DMS53 treated with DMSO at 0.1 percent for 48 hours (cell line): ENCODE results near the gene STAMBP.
"Not testable (repeated sequence)": the region's sequence is repeated elsewhere in the genome, so short reads cannot be mapped to it uniquely, and the experiment has no call there.

ENCODE experiments used
- DNase-seq: peaks from one replicate; lab custom pipeline; 2025; ENCODE audit not compliant: unreplicated experiment; lab: John Stamatoyannopoulos, UW

STAMBP gene

GRCh38 chr2:73828818-73829570, at the start of gene STAMBP:
STAMBP (plus strand) TSS chr2:73828961; CDS start chr2:73830857, 1,896 bp downstream.
- DNase-seq, result peak; percentile 94

- DNase-seq, result peak; percentile 90
These were observed 49.1 kb upstream of the STAMBP start, which contains the start of gene DUSP11 for GRCh38 chr2:73779467-73780236. DUSP11 (minus strand) TSS chr2:73780103; CDS start chr2:73779974, 129 bp downstream.

- no peak for DNase-seq
These were observed 48.6 kb upstream of the STAMBP start for GRCh38 chr2:73780237-73780582.

DNA sequence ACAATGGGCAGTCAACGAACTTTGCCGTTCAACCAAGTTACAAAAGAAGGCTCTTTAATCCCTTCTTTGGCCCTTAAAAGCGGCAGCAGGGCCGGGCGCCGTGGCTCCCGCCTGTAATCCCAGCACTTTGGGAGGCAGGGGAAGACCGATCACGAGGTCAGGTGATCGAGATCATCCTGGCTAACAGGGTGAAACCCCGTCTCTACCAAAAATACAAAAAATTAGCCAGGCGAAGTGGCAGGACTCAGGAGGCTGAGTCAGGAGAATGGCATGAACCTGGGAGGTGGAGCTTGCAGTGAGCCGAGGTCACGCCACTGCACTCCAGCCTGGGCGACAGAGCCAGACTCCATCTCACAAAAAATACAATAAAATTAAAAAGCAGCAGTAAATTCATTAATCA, 45.4 kb upstream of the STAMBP start:
- not testable (repeated sequence) for DNase-seq

- not testable (repeated sequence) for DNase-seq
These were observed 44.9 kb upstream of the STAMBP start, which contains the start of gene C2orf78 for GRCh38 chr2:73783883-73784282. C2orf78 (plus strand) TSS chr2:73784183; CDS start chr2:73784310, 127 bp downstream.

DNA sequence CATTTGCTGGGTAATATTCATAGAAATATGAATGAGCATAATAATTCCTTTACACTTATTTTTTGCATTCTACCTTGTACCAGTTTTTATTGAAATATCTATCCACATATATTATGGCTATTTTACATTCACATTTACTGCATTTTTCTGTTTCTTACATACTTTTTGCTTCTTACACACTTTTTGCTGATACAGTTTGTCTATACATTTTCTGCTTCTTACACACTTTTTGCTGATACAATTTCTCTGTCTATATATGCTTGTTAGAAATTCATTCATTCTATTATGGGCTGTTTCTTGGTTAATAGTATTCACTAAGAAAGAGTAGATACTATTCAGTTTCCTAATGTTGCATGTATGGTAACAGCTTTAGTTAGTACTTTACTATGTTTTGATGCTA, 16.9 kb upstream of the STAMBP start:
- no peak for DNase-seq

GRCh38 chr2:73812635-73813034, 16.1 kb upstream of the STAMBP start:
- no peak for DNase-seq

DNA sequence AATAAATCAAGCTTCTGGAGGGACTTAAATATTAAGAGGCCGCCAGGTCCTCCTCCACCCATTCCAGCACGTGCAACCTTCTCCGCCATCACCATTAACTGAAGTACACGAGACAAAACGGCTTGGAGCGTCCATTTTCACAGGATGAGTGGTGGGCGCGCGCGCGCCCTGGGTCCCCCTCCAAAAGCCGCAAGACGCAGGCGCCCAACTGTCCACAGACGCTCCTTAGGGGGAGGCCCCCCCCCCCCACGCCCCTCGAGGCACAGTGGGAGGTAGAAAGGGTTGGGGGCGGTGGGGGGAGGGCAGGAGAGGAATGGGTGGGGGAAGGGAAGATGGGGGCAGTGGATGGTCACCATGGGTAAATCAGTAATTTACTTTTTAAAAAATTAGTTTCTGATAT, 10.5 kb upstream of the STAMBP start:
- no peak for DNase-seq

GRCh38 chr2:73821227-73821626, 7.5 kb upstream of the STAMBP start:
- no peak for DNase-seq

DNA sequence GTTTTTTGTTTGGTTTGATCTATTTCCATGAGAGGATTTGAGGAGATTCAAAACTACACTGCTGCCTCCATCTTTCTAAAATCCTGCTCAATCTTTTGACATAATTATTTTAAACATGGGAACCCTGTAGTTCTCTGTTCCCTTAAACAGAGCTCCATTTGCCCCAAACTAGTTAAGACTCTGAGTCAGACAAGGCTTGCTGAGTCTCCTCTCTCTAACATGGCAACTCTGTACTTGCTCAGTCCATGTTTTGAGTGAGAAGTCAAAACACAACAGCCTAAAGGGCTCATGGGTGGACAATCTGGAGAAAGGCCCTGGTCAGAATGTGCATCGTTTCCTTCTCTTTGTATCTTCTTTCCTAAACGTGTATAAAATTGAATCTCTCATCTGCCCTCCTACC, 7.1 kb upstream of the STAMBP start:
- DNase-seq, result no peak

- DNase-seq, result no peak
These were observed 6.5 kb upstream of the STAMBP start for GRCh38 chr2:73822276-73822675.

DNA sequence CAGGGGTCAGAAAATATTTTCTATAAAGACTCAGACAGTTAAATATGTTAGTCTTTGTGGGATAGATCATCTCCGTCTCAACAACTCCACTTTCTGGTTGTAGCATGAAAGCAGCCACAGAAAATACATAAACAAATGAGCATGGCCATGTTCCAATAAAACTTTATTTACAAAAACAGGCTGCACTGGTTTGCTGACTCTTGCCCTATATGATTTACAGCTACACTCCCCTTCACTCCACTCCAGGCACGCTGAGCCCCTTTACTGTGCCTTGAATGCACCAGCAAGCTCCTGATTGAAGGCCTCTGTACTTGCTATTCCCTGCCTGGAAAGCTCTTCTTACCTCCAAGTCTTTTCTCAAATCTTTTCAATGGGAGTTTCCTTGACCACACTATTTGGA, 5.8 kb upstream of the STAMBP start:
- no peak for DNase-seq

- DNase-seq, result no peak
These were observed 5.3 kb upstream of the STAMBP start for GRCh38 chr2:73823416-73823815.

- peak; percentile 79 for DNase-seq
These were observed 4.7 kb upstream of the STAMBP start for GRCh38 chr2:73823916-73824523.

- DNase-seq, result no peak
These were observed 3.4 kb upstream of the STAMBP start for GRCh38 chr2:73825408-73825807.

- DNase-seq, result peak; percentile 45
These were observed 1.7 kb upstream of the STAMBP start for GRCh38 chr2:73827018-73827417.

- DNase-seq, result no peak
These were observed 937 bp upstream of the STAMBP start for GRCh38 chr2:73827660-73828388.

GRCh38 chr2:73828389-73828817, 358 bp upstream of the STAMBP start:
- no peak for DNase-seq

- no peak for DNase-seq
These were observed 2.2 kb downstream of the STAMBP start for GRCh38 chr2:73830871-73831401.

DNA sequence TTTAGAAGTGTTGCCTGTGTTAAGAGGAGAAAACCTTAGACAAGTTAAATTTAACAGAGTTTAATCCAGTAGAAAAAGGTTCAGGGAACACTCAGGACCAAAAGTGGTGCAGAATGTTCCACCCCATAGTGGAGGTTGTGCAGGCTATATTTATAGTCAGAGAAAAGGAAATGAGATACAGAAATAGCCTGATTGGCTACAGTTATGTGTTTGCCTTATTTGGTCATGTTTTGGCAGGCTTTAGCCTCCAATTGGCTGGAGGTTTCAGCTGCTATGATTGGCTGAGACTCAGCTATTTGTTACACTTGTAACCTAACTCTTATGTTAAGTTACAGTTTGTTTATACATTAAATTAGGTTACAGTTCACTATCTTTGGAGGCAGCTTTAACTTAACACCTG, 4.2 kb downstream of the STAMBP start:
- no peak for DNase-seq
